MM.1S (cell line): ENCODE data around the gene KRCC1.
A peak's percentile ranks its signal among the peaks of the same experiment; 100 is the strongest.

Source experiments
- DNase-seq: peaks from one replicate; pipeline ENCODE4 v3.0.0-alpha.2; 2015
- H2AFZ ChIP-seq: fragments of 300-600 bp; sonication (generic); 2 replicates; pipeline ENCODE4 v1.6.0; 2016; ENCODE audit warnings: antibody characterized with exemption, low read length
- H3F3A ChIP-seq: fragments of 300-600 bp; sonication (generic); 2 replicates; pipeline ENCODE4 v1.6.1; 2016; ENCODE audit warnings: mild to moderate bottlenecking, antibody characterized with exemption, low read length, moderate library complexity, mixed read lengths; ENCODE audit not compliant: insufficient read depth
- H3K27ac ChIP-seq: fragments of 300-600 bp; sonication (generic); 2 replicates; pipeline ENCODE4 v1.5.1; 2016; ENCODE audit warnings: mild to moderate bottlenecking, low read length
- H3K27me3 ChIP-seq: fragments of 300-600 bp; sonication (generic); replicated peaks from 2 replicates; pipeline ENCODE4 v1.6.0; 2016; ENCODE audit warnings: low read length; ENCODE audit not compliant: insufficient read depth
- H3K36me3 ChIP-seq: fragments of 300-600 bp; sonication (generic); replicated peaks from 2 replicates; pipeline ENCODE4 v1.6.1; 2016; ENCODE audit warnings: mild to moderate bottlenecking, low read length, mixed read lengths; ENCODE audit not compliant: insufficient read depth
- H3K4me1 ChIP-seq: fragments of 300-600 bp; sonication (generic); 2 replicates; pipeline ENCODE4 v1.6.1; 2016; ENCODE audit warnings: low read length, mixed read lengths
- H3K4me2 ChIP-seq: fragments of 300-600 bp; sonication (generic); 2 replicates; pipeline ENCODE4 v1.6.0; 2016; ENCODE audit warnings: low read depth, low read length
- H3K4me3 ChIP-seq: fragments of 300-600 bp; sonication (generic); 2 replicates; pipeline ENCODE4 v1.5.1; 2016; ENCODE audit warnings: low read length, mixed read lengths
- H3K79me2 ChIP-seq: fragments of 300-600 bp; sonication (generic); 2 replicates; pipeline ENCODE4 v1.6.1; 2016; ENCODE audit warnings: mixed run types, low read length, mixed read lengths
- H3K9ac ChIP-seq: fragments of 300-600 bp; sonication (generic); 2 replicates; pipeline ENCODE4 v1.6.1; 2016; ENCODE audit warnings: low read length, mixed read lengths
- H3K9me2 ChIP-seq: fragments of 300-600 bp; sonication (generic); replicated peaks from 2 replicates; pipeline ENCODE4 v1.6.1; 2016; ENCODE audit warnings: mild to moderate bottlenecking, low read length, mixed read lengths; ENCODE audit not compliant: insufficient read depth
- H3K9me3 ChIP-seq: fragments of 300-600 bp; sonication (generic); replicated peaks from 2 replicates; pipeline ENCODE4 v1.6.1; 2016; ENCODE audit warnings: mild to moderate bottlenecking, low read length, mixed read lengths; ENCODE audit not compliant: insufficient read depth
- H4K20me1 ChIP-seq: fragments of 300-600 bp; sonication (generic); 2 replicates; pipeline ENCODE4 v1.6.1; 2016; ENCODE audit warnings: mild to moderate bottlenecking, low read length, moderate library complexity, mixed read lengths; ENCODE audit not compliant: insufficient read depth
- EZH2 ChIP-seq: fragments of 300-600 bp; sonication (generic); optimal IDR thresholded peaks from 2 replicates; pipeline ENCODE3; 2017; ENCODE audit warnings: low read depth, mild to moderate bottlenecking, antibody characterized with exemption, low read length, mixed read lengths
- EZH2phosphoT487 ChIP-seq: fragments of 300-600 bp; sonication (generic); IDR thresholded peaks from 2 replicates; pipeline ENCODE4 v1.6.1; 2018; ENCODE audit warnings: antibody characterized with exemption, low read length
- TF ChIP-seq, protein P1 (sequence below): fragments of 300-600 bp; sonication (generic); IDR thresholded peaks from 2 replicates; pipeline ENCODE4 v1.5.1; 2016; ENCODE audit warnings: antibody characterized with exemption, low read length, mixed read lengths

KRCC1 gene

GRCh38 chr2:88060907-88061275, 5.3 kb upstream of the KRCC1 start:
- Histone ChIP-seq H3K27ac (no peak overlapping the region), H4K20me1 (no peaks in the 10 kb centered on the region), H3K4me2 (no peak overlapping the region), H3K27me3 (no peaks in the 10 kb centered on the region), H3K9ac (no peak overlapping the region), H3K4me3 (no peak overlapping the region), H2AFZ (no peak overlapping the region), H3K79me2 (no peaks in the 10 kb centered on the region), H3K4me1 (peaks cover 5% of the 10 kb centered on the region; the same call in 1 of the 2 replicates), H3K9me3 (no peaks in the 10 kb centered on the region), H3K36me3 (no peaks in the 10 kb centered on the region), H3K9me2 (no peaks in the 10 kb centered on the region), H3F3A (no peaks in the 10 kb centered on the region)
- no peak for DNase-seq
- no peak for TF ChIP-seq EZH2
- TF ChIP-seq, protein P1, sequence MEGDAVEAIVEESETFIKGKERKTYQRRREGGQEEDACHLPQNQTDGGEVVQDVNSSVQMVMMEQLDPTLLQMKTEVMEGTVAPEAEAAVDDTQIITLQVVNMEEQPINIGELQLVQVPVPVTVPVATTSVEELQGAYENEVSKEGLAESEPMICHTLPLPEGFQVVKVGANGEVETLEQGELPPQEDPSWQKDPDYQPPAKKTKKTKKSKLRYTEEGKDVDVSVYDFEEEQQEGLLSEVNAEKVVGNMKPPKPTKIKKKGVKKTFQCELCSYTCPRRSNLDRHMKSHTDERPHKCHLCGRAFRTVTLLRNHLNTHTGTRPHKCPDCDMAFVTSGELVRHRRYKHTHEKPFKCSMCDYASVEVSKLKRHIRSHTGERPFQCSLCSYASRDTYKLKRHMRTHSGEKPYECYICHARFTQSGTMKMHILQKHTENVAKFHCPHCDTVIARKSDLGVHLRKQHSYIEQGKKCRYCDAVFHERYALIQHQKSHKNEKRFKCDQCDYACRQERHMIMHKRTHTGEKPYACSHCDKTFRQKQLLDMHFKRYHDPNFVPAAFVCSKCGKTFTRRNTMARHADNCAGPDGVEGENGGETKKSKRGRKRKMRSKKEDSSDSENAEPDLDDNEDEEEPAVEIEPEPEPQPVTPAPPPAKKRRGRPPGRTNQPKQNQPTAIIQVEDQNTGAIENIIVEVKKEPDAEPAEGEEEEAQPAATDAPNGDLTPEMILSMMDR: no peak
- TF ChIP-seq EZH2phosphoT487: no peak

DNA sequence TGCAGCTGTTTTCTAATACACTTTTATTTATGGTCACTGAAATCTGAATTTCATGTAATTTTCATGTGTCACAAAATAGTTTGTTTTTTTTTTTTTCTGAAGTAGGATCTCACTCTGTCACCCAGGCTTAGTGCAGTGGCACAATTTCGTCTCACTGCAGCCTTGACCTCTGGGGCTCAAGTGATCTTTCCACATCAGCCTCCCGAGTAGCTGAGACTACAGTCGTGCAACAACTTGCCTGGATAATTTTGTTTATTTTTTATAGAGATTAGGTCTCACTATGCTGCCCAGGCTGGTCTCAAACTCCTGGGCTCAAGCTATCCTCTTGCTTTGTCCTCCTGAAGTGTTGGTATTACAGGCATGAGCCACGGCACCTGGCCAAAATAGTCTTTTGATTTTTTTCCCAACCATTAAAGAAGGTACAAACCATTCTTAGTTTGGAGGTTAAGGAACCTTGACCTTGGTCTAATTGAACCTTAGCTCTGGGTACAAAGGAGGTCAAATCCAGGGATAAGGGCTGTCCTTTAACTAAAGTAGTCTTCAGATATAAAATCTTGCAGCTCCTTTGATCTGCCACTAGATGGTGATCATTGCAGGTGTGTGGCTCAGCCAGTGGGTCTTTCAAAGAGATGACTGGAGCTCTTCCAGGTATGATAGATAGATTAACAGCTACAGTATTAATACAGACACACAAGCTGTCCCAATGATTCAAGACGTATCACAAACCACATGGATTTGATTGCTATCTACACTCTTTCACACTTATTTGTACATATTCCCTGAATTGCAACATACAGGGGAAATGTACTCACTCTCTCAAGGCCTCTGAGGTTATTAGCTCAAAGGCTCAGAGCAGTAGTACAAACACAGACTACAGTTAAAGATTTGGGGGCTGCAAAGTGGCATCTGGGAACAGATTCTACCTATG, 4.7 kb upstream of the KRCC1 start:
- Histone ChIP-seq H2AFZ (no peak overlapping the region), H3F3A (no peaks in the 10 kb centered on the region), H3K27ac (no peak overlapping the region), H3K4me2 (no peak overlapping the region), H3K9me2 (no peaks in the 10 kb centered on the region), H3K9ac (no peak overlapping the region), H3K27me3 (no peaks in the 10 kb centered on the region), H3K9me3 (no peaks in the 10 kb centered on the region), H4K20me1 (no peaks in the 10 kb centered on the region), H3K36me3 (no peaks in the 10 kb centered on the region), H3K4me1 (peaks cover 6% of the 10 kb centered on the region; the same call in 1 of the 2 replicates), H3K79me2 (peaks cover 3% of the 10 kb centered on the region), H3K4me3 (no peak overlapping the region)
- peak; percentile 66 for DNase-seq
- TF ChIP-seq EZH2: no peak
- TF ChIP-seq, protein P1: peak; percentile 78
- no peak for TF ChIP-seq EZH2phosphoT487

DNA sequence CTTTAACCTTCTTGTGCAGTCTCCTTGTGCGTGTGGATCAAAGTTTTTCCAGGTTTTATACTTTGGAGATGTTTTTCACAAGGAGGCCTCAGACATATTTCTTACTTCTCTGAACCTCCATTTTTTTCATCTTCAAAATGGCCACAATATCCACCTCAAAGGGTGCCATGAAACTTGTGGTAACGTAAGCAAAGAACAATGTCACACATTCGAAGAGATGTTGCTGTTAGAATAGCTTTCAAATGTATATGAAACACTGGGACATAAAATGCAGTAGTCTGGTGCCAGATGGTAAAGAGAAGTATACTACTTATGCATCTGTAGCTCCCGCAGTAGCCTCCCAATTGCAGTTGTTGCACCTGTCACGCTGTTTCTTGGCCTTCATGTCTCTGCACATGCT, 2.6 kb upstream of the KRCC1 start:
- Histone ChIP-seq H3K27ac (no peak overlapping the region), H3F3A (no peaks in the 10 kb centered on the region), H3K4me3 (no peak overlapping the region), H3K79me2 (peaks cover 23% of the 10 kb centered on the region), H2AFZ (no peak overlapping the region), H3K9me3 (no peaks in the 10 kb centered on the region), H3K9ac (no peak overlapping the region), H3K9me2 (no peaks in the 10 kb centered on the region), H3K36me3 (no peaks in the 10 kb centered on the region), H3K4me2 (no peak overlapping the region), H3K27me3 (no peaks in the 10 kb centered on the region), H4K20me1 (no peaks in the 10 kb centered on the region), H3K4me1 (peaks cover 11% of the 10 kb centered on the region; the same call in 1 of the 2 replicates)
- no peak for DNase-seq
- TF ChIP-seq EZH2 (no peak), EZH2phosphoT487 (no peak)
- TF ChIP-seq, protein P1: no peak
